Right lobe of liver (tissue), 6 donors: ENCODE measurements around the gene DDX49. TPM values are rescaled to one million over a fixed set of nuclear protein-coding genes. Genes with fewer than 3 reads are reported as not detected.

ENCODE experiments used
- ATAC-seq, 4 donors: fragments of 200-7000 bp; cut with Tn5 transposase; one replicate each; pipeline ENCODE4 v1.9.1; 2020; ENCODE audit warnings: mild to moderate bottlenecking in 4 of 4, moderate library complexity in 4 of 4
- DNase-seq, 3 donors: peaks; one replicate each; pipeline ENCODE4 v3.0.0-alpha.2; 2020
- H3K27ac ChIP-seq, 3 donors: fragments of 200-600 bp; one replicate each; pipeline ENCODE4 v1.8.0; 2022
- H3K27me3 ChIP-seq, 2 donors: fragments of 200-600 bp; one replicate each; pipeline ENCODE4 v1.8.0; 2022
- H3K36me3 ChIP-seq, 4 donors: fragments of 200-600 bp; sonication (generic) in 1 of 4; one replicate each; pipeline versions ENCODE4 v1.5.1 to v1.8.0; 2017 to 2022; ENCODE audit warnings: control low read depth in 1 of 4
- H3K4me1 ChIP-seq, 4 donors: fragments of 200-600 bp; sonication (generic) in 1 of 4; one replicate each; pipeline versions ENCODE4 v1.5.1 to v1.8.0; 2017 to 2022; ENCODE audit warnings: control low read depth in 1 of 4
- H3K4me3 ChIP-seq, 3 donors: fragments of 200-600 bp; one replicate each; pipeline ENCODE4 v1.8.0; 2022
- H3K9me3 ChIP-seq, 4 donors: fragments of 200-600 bp; sonication (generic) in 1 of 4; one replicate each; pipeline versions ENCODE4 v1.5.1 to v1.8.0; 2017 to 2022; ENCODE audit warnings: control low read depth in 1 of 4
- POLR2A ChIP-seq: fragments of 450-650 bp; IDR thresholded peaks from one replicate; pipeline ENCODE4 v1.6.1; 2017; ENCODE audit warnings: antibody characterized with exemption, mild to moderate bottlenecking
- WGBS: methylation state at CpG from one replicate; pipeline ENCODE4 v1.1.6; 2018; ENCODE audit warnings: low coverage, low lambda C conversion rate; ENCODE audit not compliant: insufficient coverage; ENCODE audit errors: missing lambda C conversion rate; 5-methylcytosine and 5-hydroxymethylcytosine counted together
- intact Hi-C, 2 donors: fragments of 100-400 bp; cut with DNase I; formaldehyde crosslinking; loops; one replicate each; pipeline versions ENCODE4 v1.11.2 to v1.14.1; 2022
- total RNA-seq, 6 experiments: library from RNA; depleted of rRNA in 2 of 6; stranded (reverse); fragments of >200 nt in 2 of 6; fragmentation: NEBNext Ultra II Directional in 3 of 6; extraction: Animal tissue kit (Norgen Biotek cat#: 25700) in 3 of 6; gene quantifications; one replicate each; pipeline versions ENCODE4 v1.1.0 to v1.2.4, GENCODE V29; 2016 to 2023
- TF ChIP-seq, protein P1 (sequence below), 4 donors: fragments of 200-600 bp in 3 of 4; fragments of 450-650 bp in 1 of 4; IDR thresholded peaks; one replicate each; pipeline versions ENCODE4 v1.5.1 to v1.8.0; 2016 to 2022; ENCODE audit warnings: antibody characterized with exemption in 4 of 4, mild to moderate bottlenecking in 2 of 4
- donor health status: DM: no; HTN: yes; CAD: no.
- donor health status: DM: no; HTN: no; CAD: no.
- donor health status: DM: no; HTN: no; CAD: no.
- donor health status: DM: no; HTN: yes; CAD: no.
- donor health status: DM: no; HTN: yes; CAD: no.

The DDX49 gene
- total RNA-seq, 6 experiments from 2014 or later = 15.8 to 37.9 (median 18.5) TPM

DNA sequence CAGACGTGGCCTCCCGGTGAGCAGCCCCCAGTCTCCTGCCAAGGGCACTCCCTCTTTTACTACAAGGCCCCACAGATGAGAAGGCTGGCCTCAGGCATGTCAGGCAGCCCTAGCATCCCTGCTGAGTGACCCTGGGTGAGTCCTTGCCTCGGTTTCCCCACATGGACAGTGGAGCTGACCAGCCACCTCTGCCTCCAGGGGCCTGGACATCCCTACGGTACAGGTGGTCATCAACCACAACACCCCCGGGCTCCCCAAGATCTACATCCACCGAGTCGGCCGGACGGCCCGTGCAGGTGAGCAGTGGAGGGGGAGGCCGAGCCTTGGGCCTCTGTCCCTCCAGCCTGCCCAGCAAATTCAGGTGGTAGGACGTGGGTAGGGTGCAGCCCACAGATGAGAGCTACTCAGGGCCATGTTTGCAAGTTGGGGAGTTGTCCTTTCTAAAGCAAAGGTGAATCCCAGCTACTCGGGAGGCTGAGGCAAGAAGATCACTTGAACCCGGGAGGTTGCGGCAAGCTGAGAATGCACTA lies 5.2 kb downstream of the DDX49 start:
- Histone ChIP-seq H3K27ac (no peak overlapping the region), H3K9me3 (no peaks in the 10 kb centered on the region), H3K4me1 (peaks cover 0 to 8% (median 4%) of the 10 kb centered on the region in 4 donors), H3K36me3 (peaks cover 0 to 52% (median 22%) of the 10 kb centered on the region in 4 donors), H3K27me3 (no peaks in the 10 kb centered on the region), H3K4me3 (no peak overlapping the region)
- TF ChIP-seq, protein P1, sequence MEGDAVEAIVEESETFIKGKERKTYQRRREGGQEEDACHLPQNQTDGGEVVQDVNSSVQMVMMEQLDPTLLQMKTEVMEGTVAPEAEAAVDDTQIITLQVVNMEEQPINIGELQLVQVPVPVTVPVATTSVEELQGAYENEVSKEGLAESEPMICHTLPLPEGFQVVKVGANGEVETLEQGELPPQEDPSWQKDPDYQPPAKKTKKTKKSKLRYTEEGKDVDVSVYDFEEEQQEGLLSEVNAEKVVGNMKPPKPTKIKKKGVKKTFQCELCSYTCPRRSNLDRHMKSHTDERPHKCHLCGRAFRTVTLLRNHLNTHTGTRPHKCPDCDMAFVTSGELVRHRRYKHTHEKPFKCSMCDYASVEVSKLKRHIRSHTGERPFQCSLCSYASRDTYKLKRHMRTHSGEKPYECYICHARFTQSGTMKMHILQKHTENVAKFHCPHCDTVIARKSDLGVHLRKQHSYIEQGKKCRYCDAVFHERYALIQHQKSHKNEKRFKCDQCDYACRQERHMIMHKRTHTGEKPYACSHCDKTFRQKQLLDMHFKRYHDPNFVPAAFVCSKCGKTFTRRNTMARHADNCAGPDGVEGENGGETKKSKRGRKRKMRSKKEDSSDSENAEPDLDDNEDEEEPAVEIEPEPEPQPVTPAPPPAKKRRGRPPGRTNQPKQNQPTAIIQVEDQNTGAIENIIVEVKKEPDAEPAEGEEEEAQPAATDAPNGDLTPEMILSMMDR (IDR thresholded peaks at IDR 0.05) = no peak
- TF ChIP-seq POLR2A = no peak
- ATAC-seq = no peak
- intact Hi-C loops = no loop called here
- WGBS = no CpG with 5 or more reads among the region's 15 CpGs
- no peak for DNase-seq

DNA sequence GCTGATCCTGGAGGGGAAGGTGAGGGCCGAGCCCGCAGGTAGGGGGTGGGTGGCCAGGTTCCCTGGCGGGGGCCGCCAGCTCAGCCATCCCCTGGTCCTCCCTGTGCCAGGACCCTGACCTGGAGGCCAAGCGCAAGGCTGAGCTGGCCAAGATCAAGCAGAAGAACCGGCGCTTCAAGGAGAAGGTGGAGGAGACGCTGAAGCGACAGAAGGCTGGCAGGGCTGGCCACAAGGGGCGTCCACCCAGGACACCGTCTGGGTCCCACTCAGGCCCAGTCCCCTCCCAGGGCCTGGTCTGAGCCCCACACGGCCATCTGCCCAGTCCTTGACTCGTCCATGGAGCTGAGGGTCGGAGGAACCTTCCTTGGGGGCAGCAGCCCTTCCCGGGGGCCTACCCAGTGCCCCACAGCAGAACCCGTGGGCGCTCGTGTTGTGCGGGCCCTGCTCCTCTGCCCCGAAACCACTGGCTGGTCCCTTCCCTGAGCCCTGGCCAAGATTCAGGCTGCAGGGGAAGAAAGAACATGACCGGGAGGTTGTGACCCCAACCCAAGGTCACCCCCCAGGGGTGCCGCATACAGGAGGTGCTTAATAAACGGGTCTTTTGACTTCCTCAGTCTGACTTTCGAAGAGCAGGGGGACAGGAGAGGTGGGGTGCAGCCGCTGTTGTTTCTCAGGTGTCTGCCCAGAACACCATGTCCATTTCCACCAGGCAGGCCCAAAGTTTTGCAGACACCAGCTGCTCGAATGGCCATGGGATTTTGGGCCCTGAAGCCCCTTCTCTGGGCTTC lies 8.7 kb downstream of the DDX49 start:
- no peak overlapping the region for H3K27ac ChIP-seq
- no peaks in the 10 kb centered on the region for H3K9me3 ChIP-seq
- peaks cover 0 to 34% (median 14%) of the 10 kb centered on the region in 4 donors for H3K36me3 ChIP-seq
- DNase-seq (no peak), ATAC-seq (no peak)
- H3K27me3 ChIP-seq = no peaks in the 10 kb centered on the region
- no peak for TF ChIP-seq POLR2A
- TF ChIP-seq, protein P1 (IDR thresholded peaks at IDR 0.05) = no peak
- H3K4me1 ChIP-seq = no peaks in the 10 kb centered on the region
- no peak overlapping the region for H3K4me3 ChIP-seq
- 98% methylated on average over 6 of the region's 26 CpGs for WGBS
- intact Hi-C loops = no loop called here

DNA sequence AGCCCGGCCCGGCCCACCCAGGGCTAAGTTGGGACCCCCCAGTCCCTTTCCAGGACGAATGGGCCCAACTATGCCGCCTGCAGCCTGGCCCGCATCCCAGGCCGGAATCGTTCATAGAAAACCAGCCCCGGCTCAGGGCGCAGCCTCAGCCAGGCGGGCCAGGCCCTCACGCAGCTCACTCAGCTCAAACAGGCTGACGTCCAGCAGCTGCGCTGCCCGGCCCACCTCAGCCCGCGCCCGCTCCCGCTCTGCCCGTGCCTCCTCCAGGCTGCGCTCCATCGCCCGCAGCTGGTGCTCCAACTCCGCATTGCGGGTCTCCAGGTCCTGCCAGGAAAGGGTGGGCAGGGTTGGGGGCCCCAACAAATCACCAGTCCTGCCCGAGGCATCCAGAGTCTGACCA lies 9.8 kb downstream of the DDX49 start:
- H3K27me3 ChIP-seq = no peaks in the 10 kb centered on the region
- ATAC-seq (no peak), DNase-seq (no peak)
- H3K4me3 ChIP-seq = no peak overlapping the region
- intact Hi-C loops = no loop called here
- H3K9me3 ChIP-seq = no peaks in the 10 kb centered on the region
- no peak overlapping the region for H3K27ac ChIP-seq
- no peaks in the 10 kb centered on the region for H3K4me1 ChIP-seq
- TF ChIP-seq, protein P1 (IDR thresholded peaks at IDR 0.05) = no peak
- no peak for TF ChIP-seq POLR2A
- 50% methylated on average over 1 of the region's 25 CpGs for WGBS
- peaks cover 0 to 23% (median 14%) of the 10 kb centered on the region in 4 donors for H3K36me3 ChIP-seq

DNA sequence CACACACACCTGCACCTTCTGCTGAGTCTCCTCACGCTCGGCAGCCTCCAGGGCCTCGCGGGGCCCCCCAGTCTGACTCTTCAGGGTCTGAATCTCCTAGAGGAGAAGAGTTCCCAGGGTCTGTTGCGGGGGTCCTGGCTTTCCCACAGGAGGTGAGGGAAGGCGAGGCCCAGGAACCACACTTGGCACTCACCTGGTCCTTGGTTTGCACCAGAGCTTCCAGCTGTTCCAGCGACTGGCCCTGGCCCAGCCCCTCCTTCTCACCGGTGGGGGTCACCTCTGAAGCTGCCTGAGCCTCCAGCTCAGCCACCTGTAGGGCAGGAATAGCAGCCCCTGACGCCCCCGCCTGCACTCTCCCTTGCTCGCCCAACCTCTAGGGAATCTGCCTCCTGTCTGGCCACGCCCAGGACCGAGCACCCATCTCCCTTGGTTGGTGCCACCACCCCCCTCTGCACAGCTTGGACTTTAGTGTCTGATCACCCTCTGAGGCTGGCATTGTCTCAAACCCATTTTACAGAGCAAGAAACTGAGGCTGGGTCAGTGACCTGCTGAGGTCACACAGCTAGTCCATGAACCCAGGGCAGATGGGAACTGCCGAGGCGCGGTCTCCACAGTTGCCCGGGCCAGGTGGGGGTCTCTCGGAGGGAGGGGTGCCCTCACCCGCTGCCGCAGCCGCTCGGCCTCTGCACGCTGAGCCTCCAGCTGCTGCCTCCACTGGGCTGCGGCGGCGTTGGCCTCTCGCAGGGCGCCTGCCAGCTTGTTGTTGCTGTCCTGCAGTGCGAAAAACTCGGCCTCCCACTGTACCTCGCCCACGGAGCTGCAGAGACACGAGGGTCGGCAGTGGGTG lies 12.0 kb downstream of the DDX49 start:
- no peak overlapping the region for H3K27ac ChIP-seq
- intact Hi-C loops = no loop called here

More for the DNA sequence above, 12.0 kb downstream of the DDX49 start:
- ATAC-seq (no peak), DNase-seq (no peak)
- no peak for TF ChIP-seq POLR2A
- WGBS = 78% methylated on average over 5 of the region's 34 CpGs
- H3K4me3 ChIP-seq = no peak overlapping the region
- peaks cover 0 to 7% (median under 1%) of the 10 kb centered on the region in 4 donors for H3K36me3 ChIP-seq
- no peaks in the 10 kb centered on the region for H3K9me3 ChIP-seq
- H3K4me1 ChIP-seq = no peaks in the 10 kb centered on the region
- H3K27me3 ChIP-seq = no peaks in the 10 kb centered on the region
